ENCODE data around the gene PPP1R1B.

DNA sequence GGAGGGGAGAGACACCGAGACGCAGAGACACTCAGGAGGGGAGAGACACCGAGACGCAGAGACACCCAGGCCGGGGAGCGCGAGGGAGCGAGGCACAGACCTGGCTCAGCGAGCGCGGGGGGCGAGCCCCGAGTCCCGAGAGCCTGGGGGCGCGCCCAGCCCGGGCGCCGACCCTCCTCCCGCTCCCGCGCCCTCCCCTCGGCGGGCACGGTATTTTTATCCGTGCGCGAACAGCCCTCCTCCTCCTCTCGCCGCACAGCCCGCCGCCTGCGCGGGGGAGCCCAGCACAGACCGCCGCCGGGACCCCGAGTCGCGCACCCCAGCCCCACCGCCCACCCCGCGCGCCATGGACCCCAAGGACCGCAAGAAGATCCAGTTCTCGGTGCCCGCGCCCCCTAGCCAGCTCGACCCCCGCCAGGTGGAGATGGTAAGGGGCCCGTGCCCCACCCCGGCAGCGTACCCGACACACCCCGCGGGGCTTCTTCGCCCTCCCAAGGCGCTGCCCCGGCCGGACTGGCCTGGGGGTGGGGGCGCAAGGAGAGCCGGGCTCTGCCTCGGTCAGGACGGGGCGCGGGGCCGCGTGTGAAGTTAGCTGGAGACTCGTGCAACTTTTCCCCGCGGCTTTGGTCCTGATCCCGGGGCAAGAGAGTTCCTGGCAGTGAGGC is 427 bp downstream of the PPP1R1B start:
- TF ChIP-seq, protein P1, sequence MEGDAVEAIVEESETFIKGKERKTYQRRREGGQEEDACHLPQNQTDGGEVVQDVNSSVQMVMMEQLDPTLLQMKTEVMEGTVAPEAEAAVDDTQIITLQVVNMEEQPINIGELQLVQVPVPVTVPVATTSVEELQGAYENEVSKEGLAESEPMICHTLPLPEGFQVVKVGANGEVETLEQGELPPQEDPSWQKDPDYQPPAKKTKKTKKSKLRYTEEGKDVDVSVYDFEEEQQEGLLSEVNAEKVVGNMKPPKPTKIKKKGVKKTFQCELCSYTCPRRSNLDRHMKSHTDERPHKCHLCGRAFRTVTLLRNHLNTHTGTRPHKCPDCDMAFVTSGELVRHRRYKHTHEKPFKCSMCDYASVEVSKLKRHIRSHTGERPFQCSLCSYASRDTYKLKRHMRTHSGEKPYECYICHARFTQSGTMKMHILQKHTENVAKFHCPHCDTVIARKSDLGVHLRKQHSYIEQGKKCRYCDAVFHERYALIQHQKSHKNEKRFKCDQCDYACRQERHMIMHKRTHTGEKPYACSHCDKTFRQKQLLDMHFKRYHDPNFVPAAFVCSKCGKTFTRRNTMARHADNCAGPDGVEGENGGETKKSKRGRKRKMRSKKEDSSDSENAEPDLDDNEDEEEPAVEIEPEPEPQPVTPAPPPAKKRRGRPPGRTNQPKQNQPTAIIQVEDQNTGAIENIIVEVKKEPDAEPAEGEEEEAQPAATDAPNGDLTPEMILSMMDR (conservative IDR thresholded peaks at IDR 0.05; ENCODE audit: low read length), result no peak
- TF ChIP-seq EZH2phosphoT487 (IDR thresholded peaks at IDR 0.05; ENCODE audit: borderline replicate concordance), result no peak

All from Loucy (cell line).